Neural cell (in vitro differentiated cells): ENCODE measurements around the gene CCSAP. TPM values are rescaled to one million over a fixed set of nuclear protein-coding genes. Genes with fewer than 3 reads are reported as not detected.

ENCODE experiments used
- H2AFZ ChIP-seq: fragments of 200-600, 300-800 bp; sonication (generic), shearing (Covaris generic); 2 replicates; pipeline ENCODE4 v1.6.0; 2014; ENCODE audit warnings: low read depth, mild to moderate bottlenecking, antibody characterized with exemption, low read length, moderate library complexity
- H3F3A ChIP-seq: fragments of 200-600 bp; shearing (Covaris generic); 2 replicates; pipeline ENCODE4 v1.6.1; 2016; ENCODE audit warnings: mild to moderate bottlenecking, moderate library complexity, mixed read lengths, antibody characterized with exemption, low read length; ENCODE audit not compliant: insufficient read depth, poor library complexity, severe bottlenecking
- H3K27ac ChIP-seq: fragments of 200-600, 300-800 bp; sonication (generic), shearing (Covaris generic); 2 replicates; pipeline ENCODE4 v1.5.1; 2014; ENCODE audit warnings: mild to moderate bottlenecking, low read length, moderate library complexity
- H3K27me3 ChIP-seq: fragments of 300-800, 200-600 bp; sonication (generic), shearing (Covaris generic); 2 replicates; pipeline ENCODE4 v1.6.0; 2014; ENCODE audit warnings: mild to moderate bottlenecking, low read depth, low read length, moderate library complexity; ENCODE audit not compliant: insufficient read depth
- H3K36me3 ChIP-seq: fragments of 300-800, 200-600 bp; sonication (generic), shearing (Covaris generic); 2 replicates; pipeline ENCODE4 v1.5.1; 2014; ENCODE audit warnings: mild to moderate bottlenecking, antibody characterized with exemption, low read length, moderate library complexity; ENCODE audit not compliant: insufficient read depth
- H3K4me2 ChIP-seq: fragments of 300-800, 200-600 bp; sonication (generic), shearing (Covaris generic); 2 replicates; pipeline ENCODE4 v1.6.0; 2014; ENCODE audit warnings: mild to moderate bottlenecking, low read length
- H3K4me3 ChIP-seq: fragments of 300-800, 200-600 bp; sonication (generic), shearing (Covaris generic); 2 replicates; pipeline ENCODE4 v1.5.1; 2014; ENCODE audit warnings: mild to moderate bottlenecking, low read length, moderate library complexity
- H3K79me2 ChIP-seq: fragments of 200-600 bp; shearing (Covaris generic); replicated peaks from 2 replicates; pipeline ENCODE4 v1.6.0; 2014; ENCODE audit warnings: mild to moderate bottlenecking, low read length, moderate library complexity; ENCODE audit not compliant: insufficient read depth
- H3K9ac ChIP-seq: fragments of 300-800, 200-600 bp; sonication (generic), shearing (Covaris generic); 2 replicates; pipeline ENCODE4 v1.6.1; 2016; ENCODE audit warnings: mild to moderate bottlenecking, low read length, mixed read lengths
- H3K9me2 ChIP-seq: fragments of 200-600 bp; shearing (Covaris generic); 2 replicates; pipeline ENCODE4 v1.6.1; 2016; ENCODE audit warnings: mild to moderate bottlenecking, low read length, mixed read lengths; ENCODE audit not compliant: insufficient read depth
- H3K9me3 ChIP-seq: fragments of 200-600, 300-800 bp; sonication (generic), shearing (Covaris generic); 2 replicates; pipeline ENCODE4 v1.6.1; 2016; ENCODE audit warnings: mild to moderate bottlenecking, mixed run types, low read length, moderate library complexity, mixed read lengths
- H4K20me1 ChIP-seq: fragments of 200-600 bp; shearing (Covaris generic); 2 replicates; pipeline ENCODE4 v1.6.1; 2016; ENCODE audit warnings: mild to moderate bottlenecking, mixed run types; ENCODE audit not compliant: insufficient read depth
- CTCF ChIP-seq: fragments of 450-650 bp; IDR thresholded peaks from 2 replicates; pipeline ENCODE4 v1.5.1; 2014; ENCODE audit warnings: antibody characterized with exemption, mild to moderate bottlenecking, moderate library complexity; ENCODE audit not compliant: poor library complexity, severe bottlenecking
- EP300 ChIP-seq: fragments of 450-650 bp; conservative IDR thresholded peaks from 2 replicates; pipeline ENCODE4 v1.6.1; 2014; ENCODE audit warnings: antibody characterized with exemption, mild to moderate bottlenecking, moderate library complexity; ENCODE audit not compliant: poor library complexity, severe bottlenecking
- EZH2 ChIP-seq: fragments of 200-600, 300-800 bp; shearing (Covaris generic), sonication (generic); IDR thresholded peaks from 2 replicates; pipeline ENCODE4 v1.6.1; 2014; ENCODE audit warnings: antibody characterized with exemption, low read length, borderline replicate concordance, mild to moderate bottlenecking; ENCODE audit not compliant: insufficient read depth, poor library complexity, severe bottlenecking
- MXI1 ChIP-seq: fragments of 450-650 bp; conservative IDR thresholded peaks from 2 replicates; pipeline ENCODE4 v1.6.1; 2014; ENCODE audit warnings: antibody characterized with exemption, mild to moderate bottlenecking; ENCODE audit not compliant: poor library complexity, severe bottlenecking
- POLR2AphosphoS5 ChIP-seq: IDR thresholded peaks from 2 replicates; pipeline ENCODE4 v1.6.1; 2012
- RAD21 ChIP-seq: fragments of 450-650 bp; conservative IDR thresholded peaks from 2 replicates; pipeline ENCODE4 v1.6.1; 2014; ENCODE audit warnings: antibody characterized with exemption, mild to moderate bottlenecking, moderate library complexity
- REST ChIP-seq: IDR thresholded peaks from 2 replicates; pipeline ENCODE4 v1.6.1; 2012; ENCODE audit warnings: borderline replicate concordance
- SMC3 ChIP-seq: fragments of 450-650 bp; conservative IDR thresholded peaks from 2 replicates; pipeline ENCODE4 v1.6.1; 2014; ENCODE audit warnings: antibody characterized with exemption, mild to moderate bottlenecking, moderate library complexity; ENCODE audit not compliant: poor library complexity
- TAF1 ChIP-seq: IDR thresholded peaks from 2 replicates; pipeline ENCODE4 v1.6.1; 2012; ENCODE audit warnings: low read depth
- polyA plus RNA-seq: library from polyadenylated mRNA; depleted of rRNA; stranded (reverse); fragments of >200 nt; gene quantifications from 2 replicates; pipeline ENCODE4 v1.2.3, GENCODE V29; 2014

CCSAP gene
- polyA plus RNA-seq, 1 donor from 2014 or later = 66.7 TPM

- Histone ChIP-seq H3K27ac (no peak overlapping the region), H3K9me3 (no peaks in the 10 kb centered on the region), H3K36me3 (peaks cover 6% of the 10 kb centered on the region), H3K79me2 (peaks cover 61% of the 10 kb centered on the region), H3K9me2 (no peaks in the 10 kb centered on the region), H3F3A (no peaks in the 10 kb centered on the region), H3K4me2 (no peak overlapping the region), H3K27me3 (no peaks in the 10 kb centered on the region), H3K9ac (no peak overlapping the region), H2AFZ (no peak overlapping the region), H4K20me1 (no peaks in the 10 kb centered on the region), H3K4me3 (peak overlapping the region; percentile 79)
- TF ChIP-seq POLR2AphosphoS5 (no peak), SMC3 (no peak), EP300 (no peak), RAD21 (no peak), CTCF (no peak), REST (no peak), TAF1 (no peak), MXI1 (no peak), EZH2 (no peak)
These were observed 3.8 kb downstream of the CCSAP start for GRCh38 chr1:229339086-229339485.

- no peak overlapping the region for H3K9ac ChIP-seq
These were observed 6.5 kb downstream of the CCSAP start for GRCh38 chr1:229336345-229336744.

GRCh38 chr1:229334716-229335115 lies 8.1 kb downstream of the CCSAP start:
- TF ChIP-seq POLR2AphosphoS5 (no peak), RAD21 (no peak)
- H3K4me3 ChIP-seq = no peak overlapping the region

More at GRCh38 chr1:229336345-229336744, 6.5 kb downstream of the CCSAP start:
- Histone ChIP-seq H4K20me1 (no peaks in the 10 kb centered on the region), H3K4me3 (no peak overlapping the region), H2AFZ (no peak overlapping the region), H3K9me2 (no peaks in the 10 kb centered on the region), H3K79me2 (peaks cover 63% of the 10 kb centered on the region), H3K27me3 (no peaks in the 10 kb centered on the region), H3K9me3 (no peaks in the 10 kb centered on the region), H3K27ac (no peak overlapping the region), H3K4me2 (no peak overlapping the region), H3F3A (no peaks in the 10 kb centered on the region), H3K36me3 (peaks cover 6% of the 10 kb centered on the region)
- TF ChIP-seq RAD21 = no peak
- no peak for TF ChIP-seq EP300
- TF ChIP-seq TAF1 = no peak

More at GRCh38 chr1:229334716-229335115, 8.1 kb downstream of the CCSAP start:
- no peaks in the 10 kb centered on the region for H4K20me1 ChIP-seq
- H3K79me2 ChIP-seq = peaks cover 52% of the 10 kb centered on the region
- H3F3A ChIP-seq = no peaks in the 10 kb centered on the region
- no peaks in the 10 kb centered on the region for H3K9me2 ChIP-seq
- no peak overlapping the region for H3K9ac ChIP-seq
- H2AFZ ChIP-seq = no peak overlapping the region
- no peak overlapping the region for H3K27ac ChIP-seq
- H3K4me2 ChIP-seq = no peak overlapping the region
- H3K36me3 ChIP-seq = peaks cover 6% of the 10 kb centered on the region
- no peaks in the 10 kb centered on the region for H3K9me3 ChIP-seq
- H3K27me3 ChIP-seq = no peaks in the 10 kb centered on the region
